BE2C (cell line): Measurements from ENCODE around the gene NFIX.

Source experiments
- DNase-seq: peaks from one replicate; pipeline ENCODE4 v3.0.0-alpha.2; 2020
- H3K27me3 ChIP-seq: fragments of 250-450 bp; sonication (Bioruptor Pico); 2 replicates; pipeline ENCODE4 v1.5.1; 2020; ENCODE audit warnings: mild to moderate bottlenecking
- H3K36me3 ChIP-seq: fragments of 250-450 bp; sonication (Bioruptor Pico); 2 replicates; pipeline ENCODE4 v1.5.1; 2020; ENCODE audit warnings: mild to moderate bottlenecking
- H3K4me1 ChIP-seq: fragments of 250-450 bp; sonication (Bioruptor Pico); 2 replicates; pipeline ENCODE4 v1.5.1; 2020
- H3K4me3 ChIP-seq: 2 replicates; pipeline ENCODE4 v1.5.1; 2011; ENCODE audit warnings: low read depth, low read length
- H3K9me3 ChIP-seq: fragments of 250-450 bp; sonication (Bioruptor Pico); 2 replicates; pipeline ENCODE4 v1.5.1; 2020
- TF ChIP-seq, protein P1 (sequence below): IDR thresholded peaks from 2 replicates; pipeline ENCODE4 v1.5.1; 2012; ENCODE audit warnings: mild to moderate bottlenecking, low read depth, low read length

NFIX gene

DNA sequence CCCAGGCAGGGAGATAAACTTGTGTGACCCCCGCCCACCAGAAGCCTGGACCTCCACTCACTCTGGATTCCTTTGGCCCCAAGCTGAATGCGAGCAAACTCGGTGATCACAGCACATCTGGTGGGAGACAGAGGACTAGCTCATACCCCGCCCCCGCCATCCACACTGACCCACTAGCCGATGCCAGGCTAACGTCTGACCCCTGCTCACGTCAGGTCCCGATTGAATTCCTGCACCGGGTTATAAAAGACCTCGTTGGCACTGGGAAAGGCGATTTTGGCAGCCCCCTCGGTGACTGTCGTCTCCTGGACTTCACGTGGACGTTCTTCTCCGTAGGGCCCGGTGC, 120.6 kb downstream of the NFIX start:
- TF ChIP-seq, protein P1, sequence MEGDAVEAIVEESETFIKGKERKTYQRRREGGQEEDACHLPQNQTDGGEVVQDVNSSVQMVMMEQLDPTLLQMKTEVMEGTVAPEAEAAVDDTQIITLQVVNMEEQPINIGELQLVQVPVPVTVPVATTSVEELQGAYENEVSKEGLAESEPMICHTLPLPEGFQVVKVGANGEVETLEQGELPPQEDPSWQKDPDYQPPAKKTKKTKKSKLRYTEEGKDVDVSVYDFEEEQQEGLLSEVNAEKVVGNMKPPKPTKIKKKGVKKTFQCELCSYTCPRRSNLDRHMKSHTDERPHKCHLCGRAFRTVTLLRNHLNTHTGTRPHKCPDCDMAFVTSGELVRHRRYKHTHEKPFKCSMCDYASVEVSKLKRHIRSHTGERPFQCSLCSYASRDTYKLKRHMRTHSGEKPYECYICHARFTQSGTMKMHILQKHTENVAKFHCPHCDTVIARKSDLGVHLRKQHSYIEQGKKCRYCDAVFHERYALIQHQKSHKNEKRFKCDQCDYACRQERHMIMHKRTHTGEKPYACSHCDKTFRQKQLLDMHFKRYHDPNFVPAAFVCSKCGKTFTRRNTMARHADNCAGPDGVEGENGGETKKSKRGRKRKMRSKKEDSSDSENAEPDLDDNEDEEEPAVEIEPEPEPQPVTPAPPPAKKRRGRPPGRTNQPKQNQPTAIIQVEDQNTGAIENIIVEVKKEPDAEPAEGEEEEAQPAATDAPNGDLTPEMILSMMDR = no peak

DNA sequence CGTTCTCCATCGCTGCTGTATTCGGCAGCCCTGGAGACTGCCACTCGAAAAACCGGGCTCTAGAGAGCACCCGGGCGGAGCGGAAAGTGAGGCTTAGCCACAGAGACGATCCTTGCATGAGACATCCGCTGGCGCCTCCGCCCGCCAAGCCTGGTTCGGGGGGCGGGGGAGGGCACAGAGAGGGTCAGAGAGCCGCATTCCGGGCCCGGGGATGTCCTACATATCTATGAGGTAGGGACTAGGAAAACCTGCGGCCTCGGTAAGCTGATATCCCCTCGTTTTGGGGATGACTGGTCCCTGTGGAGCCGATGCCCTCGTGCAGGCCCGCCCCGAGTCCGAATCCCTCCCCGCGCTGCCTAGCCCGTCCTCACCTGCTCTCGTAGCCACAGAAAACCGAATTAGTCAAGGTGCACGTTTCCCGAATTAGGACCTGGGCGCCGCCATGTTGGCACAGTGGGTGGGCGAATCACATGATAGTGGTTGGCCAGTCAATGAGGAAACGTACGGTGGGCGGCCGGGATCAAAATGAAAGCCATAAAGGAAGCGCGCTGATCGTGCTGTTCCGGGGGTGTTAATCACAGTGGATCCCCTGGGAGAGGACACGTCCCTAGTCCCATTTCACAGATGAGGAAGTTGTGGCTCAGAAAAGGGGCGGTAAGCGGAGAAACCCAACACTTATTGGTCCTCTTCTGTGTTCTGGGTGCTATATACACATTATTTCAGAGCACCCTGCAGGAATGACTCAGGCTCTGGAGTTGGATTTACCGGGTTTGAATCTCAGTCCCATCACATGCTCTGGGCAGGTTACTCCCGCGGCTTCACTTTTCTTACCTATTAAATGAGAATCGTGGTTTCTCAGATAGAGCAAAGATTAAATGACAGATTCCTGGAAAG, 121.3 kb downstream of the NFIX start, which contains the start of gene TRMT1:
TRMT1 (minus strand) TSS at position 459 of the 894 bp plus-strand sequence; CDS start at position 118, 341 bp downstream.
- no peaks in the 10 kb centered on the region for H3K27me3 ChIP-seq
- peaks cover 40% of the 10 kb centered on the region for H3K36me3 ChIP-seq
- H3K9me3 ChIP-seq = no peaks in the 10 kb centered on the region
- DNase-seq = peak; percentile 93
- TF ChIP-seq, protein P1 = no peak
- peaks cover 5% of the 10 kb centered on the region for H3K4me1 ChIP-seq
- peak within 1 kb of the TSS; percentile 97 for H3K4me3 ChIP-seq

More for the DNA sequence above, 120.6 kb downstream of the NFIX start:
- Histone ChIP-seq H3K27me3 (no peaks in the 10 kb centered on the region), H3K4me3 (peak overlapping the region; percentile 97), H3K9me3 (no peaks in the 10 kb centered on the region), H3K36me3 (peaks cover 43% of the 10 kb centered on the region), H3K4me1 (peaks cover 5% of the 10 kb centered on the region)
- no peak for DNase-seq

DNA sequence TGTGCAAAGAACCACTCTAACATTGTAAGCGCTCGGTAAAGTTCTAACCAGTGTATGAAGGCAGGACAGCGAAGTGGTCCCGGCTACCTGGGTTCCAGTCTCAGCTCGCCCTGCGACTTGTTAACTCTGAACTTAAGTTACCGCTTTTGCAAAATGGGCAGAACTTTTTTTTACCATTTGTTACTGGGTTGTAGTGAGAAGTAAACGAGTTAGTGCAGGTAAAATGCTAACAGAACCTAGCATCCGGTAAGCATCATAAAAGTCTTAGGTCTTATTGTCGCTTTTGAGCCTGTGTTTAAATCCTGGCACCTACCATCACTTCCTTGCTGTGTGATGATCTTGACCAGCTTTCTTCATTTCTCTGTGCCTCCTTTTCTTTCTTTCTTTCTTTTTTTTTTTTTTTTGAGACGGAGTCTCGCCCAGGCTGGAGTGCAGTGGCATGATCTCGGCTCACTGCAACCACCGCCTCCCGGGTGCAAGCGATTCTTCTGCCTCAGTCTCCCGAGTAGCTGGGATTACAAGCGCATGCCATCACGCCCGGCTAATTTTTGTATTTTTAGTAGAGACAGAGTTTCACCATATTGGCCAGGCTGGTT, 122.0 kb downstream of the NFIX start:
- TF ChIP-seq, protein P1 = no peak
- no peaks in the 10 kb centered on the region for H3K9me3 ChIP-seq
- H3K4me3 ChIP-seq = peak overlapping the region; percentile 97
- H3K36me3 ChIP-seq = peaks cover 38% of the 10 kb centered on the region
- H3K4me1 ChIP-seq = peaks cover 5% of the 10 kb centered on the region
- no peaks in the 10 kb centered on the region for H3K27me3 ChIP-seq
- DNase-seq = no peak

DNA sequence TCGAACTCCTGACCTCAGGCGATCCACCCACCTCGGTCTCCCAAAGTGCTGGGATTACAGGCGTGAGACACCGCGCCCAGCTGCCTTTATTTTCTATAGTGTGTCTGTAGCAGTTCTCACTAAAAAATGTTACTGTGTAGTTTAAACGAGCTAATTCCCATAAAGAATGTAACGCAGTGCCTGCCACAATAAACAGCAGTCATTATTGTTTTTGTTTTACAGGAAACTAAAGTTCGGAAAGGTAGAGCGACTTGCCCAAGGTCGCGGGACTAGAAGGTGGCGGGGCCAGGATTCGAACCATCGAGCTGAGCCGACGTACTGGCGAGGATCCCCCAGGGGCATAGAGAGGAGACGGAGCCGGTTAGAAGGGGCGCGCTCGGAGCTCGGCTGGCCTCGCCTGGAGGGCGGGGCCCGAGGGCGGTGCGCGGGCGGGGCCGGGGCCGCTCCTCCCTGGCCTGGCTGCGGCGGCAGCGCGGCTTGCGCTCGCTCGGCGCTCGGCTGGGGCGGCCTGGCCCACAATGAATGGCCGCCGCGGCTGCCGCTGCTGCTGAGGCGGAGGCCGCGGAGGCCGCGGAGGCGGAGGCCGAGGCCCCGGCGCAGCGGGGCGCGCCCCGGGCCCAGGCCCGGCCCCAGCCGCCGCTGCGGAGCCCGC, 122.6 kb downstream of the NFIX start, which contains the start of gene NACC1:
NACC1 (plus strand) TSS at position 493 of the 652 bp plus-strand sequence. CDS start 16,944 bp downstream, outside the sequence.
- TF ChIP-seq, protein P1 = no peak
- DNase-seq = peak; percentile 94
- H3K27me3 ChIP-seq = no peaks in the 10 kb centered on the region
- peaks cover 32% of the 10 kb centered on the region for H3K36me3 ChIP-seq
- peaks cover 5% of the 10 kb centered on the region for H3K4me1 ChIP-seq
- peak within 1 kb of the TSS; percentile 97 for H3K4me3 ChIP-seq
- H3K9me3 ChIP-seq = no peaks in the 10 kb centered on the region

DNA sequence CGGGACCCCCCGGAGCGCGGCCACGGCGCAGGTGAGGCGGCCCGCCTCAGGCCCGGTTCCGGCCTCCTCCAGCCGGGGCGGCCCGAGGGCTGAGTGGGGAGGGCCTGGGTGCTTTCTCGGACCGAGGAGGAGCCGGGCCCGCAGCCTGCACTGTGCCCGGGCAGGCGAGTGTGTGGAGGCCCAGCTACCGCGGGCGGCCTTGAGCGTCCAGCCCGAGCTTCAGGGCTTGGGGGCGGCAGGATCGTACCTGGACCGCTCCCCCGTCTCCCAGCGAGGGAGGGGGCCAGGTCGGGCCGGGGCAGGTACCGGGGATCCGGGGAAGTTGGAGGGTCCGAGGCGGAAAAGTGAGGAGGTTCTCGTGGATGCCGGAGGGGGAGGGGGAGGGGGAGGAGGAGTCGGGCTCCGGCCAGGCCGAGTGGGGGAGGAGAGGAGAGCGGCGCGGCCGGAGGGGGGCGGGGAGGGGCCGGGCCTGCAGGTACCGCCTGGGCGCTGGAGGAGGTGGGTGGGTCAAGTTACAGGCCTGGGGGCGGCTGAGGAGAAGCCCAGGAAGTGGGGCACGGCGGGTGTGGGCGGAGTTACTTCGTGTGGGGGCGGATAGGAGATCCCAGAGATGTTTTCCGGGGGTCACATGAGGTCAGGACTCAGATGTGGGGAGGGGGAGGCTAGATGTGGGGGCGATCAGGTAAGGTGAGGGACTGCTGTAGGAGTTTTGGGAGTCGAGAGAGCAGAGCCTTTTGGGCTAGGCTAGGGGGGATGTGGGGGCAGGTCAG, 123.3 kb downstream of the NFIX start:
- peak; percentile 59 for DNase-seq
- Histone ChIP-seq H3K27me3 (no peaks in the 10 kb centered on the region), H3K9me3 (no peaks in the 10 kb centered on the region), H3K4me1 (peaks cover 5% of the 10 kb centered on the region), H3K4me3 (peak overlapping the region; percentile 87), H3K36me3 (peaks cover 28% of the 10 kb centered on the region)
- TF ChIP-seq, protein P1 = no peak
